GM23338 (cell line): ENCODE measurements around the gene TET2. TPM values are rescaled to one million over a fixed set of nuclear protein-coding genes. Genes with fewer than 3 reads are reported as not detected.

Experiments used
- ATAC-seq: fragments of 200-7000 bp; cut with Tn5 transposase; 3 replicates; pipeline ENCODE4 v1.9.1; 2020
- DNase-seq: peaks from one replicate; pipeline ENCODE4 v3.0.0-alpha.2; 2015; ENCODE audit warnings: low spot score
- H2AFZ ChIP-seq: fragments of 200-600 bp; sonication (generic); 2 replicates; pipeline ENCODE4 v1.8.0; 2016; ENCODE audit warnings: antibody characterized with exemption, mild to moderate bottlenecking, moderate library complexity
- H3F3A ChIP-seq: fragments of 200-600 bp; sonication (generic); replicated peaks from 2 replicates; pipeline ENCODE4 v1.8.0; 2017; ENCODE audit warnings: antibody characterized with exemption, mixed run types, low read depth
- H3K27ac ChIP-seq: fragments of 200-600 bp; sonication (generic); 2 replicates; pipeline ENCODE4 v1.6.1; 2016; ENCODE audit warnings: low read depth
- H3K27me3 ChIP-seq: fragments of 200-600 bp; sonication (generic); 2 replicates; pipeline ENCODE4 v1.8.0; 2016; ENCODE audit warnings: mild to moderate bottlenecking, mixed run types, moderate library complexity; ENCODE audit not compliant: insufficient read depth
- H3K36me3 ChIP-seq: fragments of 200-600 bp; sonication (generic); 2 replicates; pipeline ENCODE4 v1.8.0; 2016; ENCODE audit warnings: mild to moderate bottlenecking; ENCODE audit not compliant: insufficient read depth
- H3K4me1 ChIP-seq: fragments of 200-600 bp; sonication (generic); 2 replicates; pipeline ENCODE4 v1.8.0; 2016; ENCODE audit warnings: mild to moderate bottlenecking, moderate library complexity; ENCODE audit not compliant: insufficient read depth
- H3K4me2 ChIP-seq: fragments of 200-600 bp; sonication (generic); 2 replicates; pipeline ENCODE4 v1.7.1; 2017; ENCODE audit warnings: mixed run types
- H3K4me3 ChIP-seq: fragments of 200-600 bp; sonication (generic); 2 replicates; pipeline ENCODE4 v1.6.1; 2016; ENCODE audit warnings: mixed run types
- H3K79me2 ChIP-seq: fragments of 200-600 bp; sonication (generic); replicated peaks from 2 replicates; pipeline ENCODE4 v1.8.0; 2017; ENCODE audit warnings: mild to moderate bottlenecking; ENCODE audit not compliant: insufficient read depth
- H3K9me2 ChIP-seq: fragments of 200-600 bp; sonication (generic); 2 replicates; pipeline ENCODE4 v1.8.0; 2017; ENCODE audit not compliant: insufficient read depth
- H4K20me1 ChIP-seq: fragments of 200-600 bp; sonication (generic); replicated peaks from 2 replicates; pipeline ENCODE4 v1.8.0; 2017; ENCODE audit warnings: mild to moderate bottlenecking; ENCODE audit not compliant: insufficient read depth
- H3K27ac Mint-ChIP-seq: 2 replicates; pipeline ENCODE4 v1.8.0; 2020; ENCODE audit warnings: inconsistent platforms, mild to moderate bottlenecking, moderate library complexity, mixed read lengths
- H3K27me3 Mint-ChIP-seq: 3 replicates; pipeline ENCODE4 v1.8.0; 2022; ENCODE audit warnings: low read depth, mild to moderate bottlenecking, moderate library complexity, mixed read lengths, inconsistent platforms; ENCODE audit not compliant: insufficient read depth, poor library complexity
- H3K36me3 Mint-ChIP-seq: 3 replicates; pipeline ENCODE4 v1.8.0; 2021; ENCODE audit warnings: low read depth, mild to moderate bottlenecking, inconsistent platforms, moderate library complexity, mixed read lengths
- H3K4me1 Mint-ChIP-seq: 3 replicates; pipeline ENCODE4 v1.8.0; 2020; ENCODE audit warnings: mild to moderate bottlenecking, inconsistent platforms, mixed read lengths
- H3K4me3 Mint-ChIP-seq: 3 replicates; pipeline ENCODE4 v1.8.0; 2021; ENCODE audit warnings: moderate library complexity, mild to moderate bottlenecking, inconsistent platforms, mixed read lengths
- H3K9me3 Mint-ChIP-seq: 3 replicates; pipeline ENCODE4 v1.8.0; 2020; ENCODE audit warnings: moderate library complexity, mild to moderate bottlenecking, inconsistent platforms, mixed read lengths
- CTCF ChIP-seq, 2 experiments: fragments of 200-600 bp in 1 of 2; sonication (generic) in 1 of 2; conservative IDR thresholded peaks; 2 replicates each; pipeline versions ENCODE4 v1.5.1 to v1.6.1; 2016 to 2017; ENCODE audit warnings: antibody characterized with exemption in 2 of 2, low read depth in 2 of 2, mild to moderate bottlenecking in 2 of 2, moderate library complexity in 1 of 2
- ETS1 ChIP-seq: IDR thresholded peaks from 2 replicates; pipeline ENCODE4 v1.6.1; 2016; ENCODE audit warnings: antibody characterized with exemption
- EZH2phosphoT487 ChIP-seq: fragments of 200-600 bp; sonication (generic); IDR thresholded peaks from one replicate; pipeline ENCODE4 v1.8.1; 2018; ENCODE audit warnings: antibody characterized with exemption; ENCODE audit not compliant: unreplicated experiment
- NANOG ChIP-seq: IDR thresholded peaks from 2 replicates; pipeline ENCODE4 v1.6.1; 2016; ENCODE audit warnings: antibody characterized with exemption, borderline replicate concordance
- POLR2AphosphoS5 ChIP-seq: IDR thresholded peaks from 2 replicates; pipeline ENCODE4 v1.6.1; 2016; ENCODE audit warnings: antibody characterized with exemption, low read depth
- REST ChIP-seq: IDR thresholded peaks from one replicate; pipeline ENCODE4 v1.6.1; 2018; ENCODE audit warnings: antibody characterized with exemption; ENCODE audit not compliant: unreplicated experiment
- STAT1 ChIP-seq: IDR thresholded peaks from one replicate; pipeline ENCODE4 v1.6.1; 2016; ENCODE audit warnings: antibody characterized with exemption; ENCODE audit not compliant: unreplicated experiment
- ZNF114 ChIP-seq: fragments of 250-450 bp; sonication (Bioruptor Pico); IDR thresholded peaks from 2 replicates; pipeline ENCODE4 v1.5.0; 2020; ENCODE audit warnings: mild to moderate bottlenecking, moderate library complexity
- polyA plus RNA-seq: library from polyadenylated mRNA; unstranded; fragments of >200 nt; fragmentation: Nextera tagmentation; extraction: Ambion mirVana; gene quantifications from 2 replicates; pipeline ENCODE4 v1.2.1, GENCODE V29; 2016
- total RNA-seq: library from RNA; depleted of rRNA; stranded (reverse); fragments of >200 nt; shearing (Covaris generic); gene quantifications from 2 replicates; pipeline ENCODE4 v1.2.3, GENCODE V29; 2014

TET2 gene
- total and polyA plus RNA-seq, 2 experiments from 2014 or later, result 1.2 to 2.2 TPM

- ATAC-seq (peak; percentile 65), DNase-seq (peak; percentile 45)
- no peak overlapping the region for H3K27ac ChIP-seq
- peaks cover 92% of the 10 kb centered on the region for H3K27me3 ChIP-seq
- Mint-ChIP-seq H3K36me3 (no peaks in the 10 kb centered on the region), H3K4me1 (peaks cover 16% of the 10 kb centered on the region), H3K4me3 (no peak overlapping the region), H3K27ac (no peak overlapping the region), H3K9me3 (no peaks in the 10 kb centered on the region), H3K27me3 (peaks cover 59% of the 10 kb centered on the region)
- no peaks in the 10 kb centered on the region for H3K79me2 ChIP-seq
- no peaks in the 10 kb centered on the region for H3K9me2 ChIP-seq
- no peaks in the 10 kb centered on the region for H3K36me3 ChIP-seq
- peak overlapping the region; percentile 19; the same call in 1 of the 2 replicates for H3K4me2 ChIP-seq
- H4K20me1 ChIP-seq, result peaks cover 16% of the 10 kb centered on the region
- no peak overlapping the region for H3K4me3 ChIP-seq
- peaks cover 16% of the 10 kb centered on the region for H3K4me1 ChIP-seq
- H2AFZ ChIP-seq, result no peak overlapping the region
- H3F3A ChIP-seq, result no peaks in the 10 kb centered on the region
- 0 out of 2 replicates have a peak, but pooled peaks have one; percentile 18 for TF ChIP-seq NANOG
- TF ChIP-seq CTCF (conservative IDR thresholded peaks at IDR 0.05; ENCODE audit: low read depth in 2 of 2), result no peak
These were observed 15.6 kb downstream of the TET2 start for GRCh38 chr4:105162123-105162796.

- no peaks in the 10 kb centered on the region for H3K36me3 Mint-ChIP-seq
- no peaks in the 10 kb centered on the region for H3K79me2 ChIP-seq
- H3K27me3 Mint-ChIP-seq, result peaks cover 43% of the 10 kb centered on the region
- no peaks in the 10 kb centered on the region for H3K9me2 ChIP-seq
- H4K20me1 ChIP-seq, result peaks cover 23% of the 10 kb centered on the region
- no peak for DNase-seq
- H3K27ac ChIP-seq, result no peak overlapping the region
- no peak overlapping the region for H3K4me3 Mint-ChIP-seq
- H3K27ac Mint-ChIP-seq, result no peak overlapping the region
- H3K4me1 Mint-ChIP-seq, result peaks cover 6% of the 10 kb centered on the region
- H2AFZ ChIP-seq, result no peak overlapping the region
- no peaks in the 10 kb centered on the region for H3K9me3 Mint-ChIP-seq
- no peaks in the 10 kb centered on the region for H3K36me3 ChIP-seq
- H3K27me3 ChIP-seq, result peaks cover 70% of the 10 kb centered on the region
- H3K4me2 ChIP-seq, result no peak overlapping the region
- no peaks in the 10 kb centered on the region for H3F3A ChIP-seq
- no peak for ATAC-seq
- H3K4me1 ChIP-seq, result peaks cover 9% of the 10 kb centered on the region
- no peak overlapping the region for H3K4me3 ChIP-seq
- TF ChIP-seq ETS1, result no peak
- TF ChIP-seq STAT1, result no peak
- no peak for TF ChIP-seq POLR2AphosphoS5
- no peak for TF ChIP-seq ZNF114 (CRISPR knock-in tag)
- TF ChIP-seq CTCF (conservative IDR thresholded peaks at IDR 0.05; ENCODE audit: low read depth in 2 of 2), result no peak
- no peak for TF ChIP-seq EZH2phosphoT487
- TF ChIP-seq NANOG, result no peak
- TF ChIP-seq REST, result no peak
These were observed 17.9 kb downstream of the TET2 start for GRCh38 chr4:105164548-105164947.
